B cell (primary cell): ENCODE measurements around the gene XRRA1. TPM values are rescaled to one million over a fixed set of nuclear protein-coding genes. Genes with fewer than 3 reads are reported as not detected.

Source experiments
- ATAC-seq: fragments of 200-7000 bp; cut with Tn5 transposase; one replicate; pipeline ENCODE4 v1.10.0; 2021; ENCODE audit warnings: low read depth, mild to moderate bottlenecking, moderate number of reproducible peaks, moderate library complexity
- CTCF ChIA-PET: fragments of 350-600 bp; sonication (Branson Sonifier 250); formaldehyde crosslinking; loops from one replicate; lab custom pipeline; 2021; ENCODE audit warnings: antibody characterized with exemption, inconsistent platforms; lab: Charles Lee
- POLR2A ChIA-PET: fragments of 350-600 bp; sonication (Branson Sonifier 250); formaldehyde crosslinking; loops from one replicate; lab custom pipeline; 2021; ENCODE audit warnings: antibody characterized with exemption; lab: Charles Lee
- DNase-seq: peaks from one replicate; pipeline ENCODE4 v3.0.0; 2013
- H2AFZ ChIP-seq: 2 replicates; pipeline ENCODE4 v1.6.1; 2012; ENCODE audit warnings: mild to moderate bottlenecking, low read depth, low read length; ENCODE audit not compliant: insufficient read depth, poor library complexity, severe bottlenecking
- H3K27ac ChIP-seq, 2 donors: 1 replicate in 1 of 2; 2 replicates in 1 of 2; pipeline ENCODE4 v1.5.1; 2012 to 2013; ENCODE audit warnings: low read length in 2 of 2, mild to moderate bottlenecking in 2 of 2, moderate library complexity in 1 of 2
- H3K27me3 ChIP-seq, 4 experiments: fragments of 200-600 bp in 1 of 4; sonication (generic) in 1 of 4; replicated peaks in 1 of 4; 1 replicate in 2 of 4; 2 replicates in 2 of 4; pipeline versions ENCODE4 v1.6.1 to v1.7.0; 2013 to 2016; ENCODE audit warnings: low read length in 3 of 4, mild to moderate bottlenecking in 2 of 4, mixed read lengths in 1 of 4, moderate library complexity in 1 of 4; ENCODE audit not compliant: insufficient read depth in 4 of 4, control insufficient read depth in 3 of 4; ENCODE audit errors: control extremely low read depth in 1 of 4
- H3K36me3 ChIP-seq, 2 experiments: replicated peaks in 1 of 2; 1 replicate in 1 of 2; 2 replicates in 1 of 2; pipeline versions ENCODE4 v1.6.1 to v1.7.1; 2013; ENCODE audit warnings: low read length in 1 of 2; ENCODE audit not compliant: insufficient read depth in 2 of 2, control insufficient read depth in 1 of 2; ENCODE audit errors: control extremely low read depth in 1 of 2, extremely low read depth in 1 of 2
- H3K4me1 ChIP-seq, 2 donors: fragments of 200-600 bp in 1 of 2; sonication (generic) in 1 of 2; 1 replicate in 1 of 2; 2 replicates in 1 of 2; pipeline versions ENCODE4 v1.5.1 to v1.6.1; 2013 to 2017; ENCODE audit warnings: low read length in 2 of 2; ENCODE audit not compliant: control insufficient read depth in 2 of 2, insufficient read depth in 2 of 2
- H3K4me2 ChIP-seq: replicated peaks from 2 replicates; pipeline ENCODE3; 2012; ENCODE audit warnings: mild to moderate bottlenecking, low read depth, low read length; ENCODE audit not compliant: poor library complexity, severe bottlenecking
- H3K4me3 ChIP-seq, 5 experiments: fragments of 200-600 bp in 1 of 5; sonication (generic) in 1 of 5; 1 replicate in 3 of 5; 2 replicates in 2 of 5; pipeline versions ENCODE4 v1.5.1 to v1.7.0; 2011 to 2016; ENCODE audit warnings: low read length in 4 of 5, mild to moderate bottlenecking in 4 of 5, low read depth in 2 of 5, control low read depth in 1 of 5, moderate library complexity in 1 of 5; ENCODE audit not compliant: insufficient read depth in 1 of 5; ENCODE audit errors: control extremely low read depth in 1 of 5, extremely low read depth in 1 of 5
- H3K79me2 ChIP-seq: fragments of 200-600 bp; sonication (generic); one replicate; pipeline ENCODE4 v1.6.0; 2016; ENCODE audit warnings: low read length; ENCODE audit not compliant: control insufficient read depth, insufficient read depth
- H3K9ac ChIP-seq: fragments of 200-600 bp; sonication (generic); 2 replicates; pipeline ENCODE4 v1.6.1; 2017; ENCODE audit warnings: mild to moderate bottlenecking, low read length, moderate library complexity
- H3K9me3 ChIP-seq, 3 donors: one replicate each; pipeline versions ENCODE4 v1.6.1 to v1.7.1; 2013; ENCODE audit warnings: low read length in 2 of 3; ENCODE audit not compliant: control insufficient read depth in 2 of 3, insufficient read depth in 1 of 3; ENCODE audit errors: control extremely low read depth in 1 of 3
- H4K20me1 ChIP-seq: 2 replicates; pipeline ENCODE4 v1.6.0; 2012; ENCODE audit warnings: mild to moderate bottlenecking, low read length; ENCODE audit not compliant: insufficient read depth, control insufficient read depth, poor library complexity, severe bottlenecking
- H3K27ac Mint-ChIP-seq: one replicate; pipeline ENCODE4 v1.8.0; 2021; ENCODE audit warnings: mixed read lengths
- H3K27me3 Mint-ChIP-seq: one replicate; pipeline ENCODE4 v1.8.0; 2021; ENCODE audit warnings: mixed read lengths
- H3K4me1 Mint-ChIP-seq: one replicate; pipeline ENCODE4 v1.8.0; 2021; ENCODE audit warnings: mixed read lengths
- H3K4me3 Mint-ChIP-seq: one replicate; pipeline ENCODE4 v1.8.0; 2021; ENCODE audit warnings: mixed read lengths
- H3K9me3 Mint-ChIP-seq: one replicate; pipeline ENCODE4 v1.8.0; 2022; ENCODE audit warnings: mixed read lengths; ENCODE audit not compliant: insufficient read depth
- CTCF ChIP-seq: fragments of 200-600 bp; IDR thresholded peaks from one replicate; pipeline ENCODE4 v1.8.0; 2022; ENCODE audit warnings: antibody characterized with exemption, mild to moderate bottlenecking
- EZH2 ChIP-seq: IDR thresholded peaks from 2 replicates; pipeline ENCODE4 v1.6.1; 2012; ENCODE audit warnings: borderline replicate concordance, low read depth, mild to moderate bottlenecking, moderate library complexity, low read length; ENCODE audit not compliant: insufficient read depth, poor library complexity, severe bottlenecking
- WGBS: methylation state at CpG from one replicate; pipeline ENCODE4 v1.1.5; 2013; ENCODE audit warnings: missing lambda C conversion rate; ENCODE audit not compliant: insufficient coverage; 5-methylcytosine and 5-hydroxymethylcytosine counted together
- intact Hi-C: fragments of 100-400 bp; cut with micrococcal nuclease; formaldehyde crosslinking; loops from one replicate; pipeline ENCODE4 v1.10.0; 2022
- polyA plus RNA-seq: library from polyadenylated mRNA; depleted of rRNA; stranded (reverse); fragments of >200 nt; gene quantifications from 2 replicates; pipeline ENCODE4 v1.2.3, GENCODE V29; 2012
- total RNA-seq, 2 donors: library from RNA; stranded (reverse); fragments of 120-200 nt in 1 of 2; gene quantifications; 1 replicate in 1 of 2; 2 replicates in 1 of 2; pipeline versions ENCODE4 v1.2.3 to v1.2.4, GENCODE V29; 2013 to 2022

The XRRA1 gene
- total and polyA plus RNA-seq, 2 donors (not counting 1 experiment from before 2014, with no cell fraction given), result 6.9 to 80.8 TPM

GRCh38 chr11:74981888-74982287 lies 33.0 kb upstream of the XRRA1 start:
- H3K9me3 Mint-ChIP-seq, result no peaks in the 10 kb centered on the region
- Histone ChIP-seq H2AFZ (no peak overlapping the region), H4K20me1 (no peaks in the 10 kb centered on the region), H3K9me3 (no peaks in the 10 kb centered on the region), H3K4me1 (no peaks in the 10 kb centered on the region), H3K36me3 (peaks cover 2 to 21% of the 10 kb centered on the region in 2 experiments), H3K27ac (no peak overlapping the region), H3K27me3 (no peaks in the 10 kb centered on the region), H3K9ac (no peak overlapping the region), H3K4me2 (no peak overlapping the region), H3K79me2 (no peaks in the 10 kb centered on the region), H3K4me3 (no peak overlapping the region)
- DNase-seq (no peak), ATAC-seq (no peak)
- ChIA-PET POLR2A (no interaction called here), CTCF (interaction anchor here (0.5 to 1.4 kb wide), 2 partner anchors 51 to 84 kb away, joined by 3 read pairs; no protein-coding TSS in a partner anchor)
- no peaks in the 10 kb centered on the region for H3K27me3 Mint-ChIP-seq
- peak overlapping the region; percentile 41 for H3K27ac Mint-ChIP-seq
- H3K4me1 Mint-ChIP-seq, result peaks cover 5% of the 10 kb centered on the region
- no peak overlapping the region for H3K4me3 Mint-ChIP-seq
- intact Hi-C loops, result no loop called here
- no peak for TF ChIP-seq CTCF
- WGBS, result no CpG with 5 or more reads among the region's 1 CpG

- no peaks in the 10 kb centered on the region for H4K20me1 ChIP-seq
- H3K4me1 Mint-ChIP-seq, result peaks cover 5% of the 10 kb centered on the region
- H3K4me2 ChIP-seq, result no peak overlapping the region
- ATAC-seq (no peak), DNase-seq (no peak)
- H3K27ac ChIP-seq, result no peak overlapping the region
- H2AFZ ChIP-seq, result no peak overlapping the region
- H3K9ac ChIP-seq, result no peak overlapping the region
- intact Hi-C loops, result no loop called here
- H3K9me3 ChIP-seq, result no peaks in the 10 kb centered on the region
- no peaks in the 10 kb centered on the region for H3K27me3 Mint-ChIP-seq
- peaks cover 2 to 31% of the 10 kb centered on the region in 2 experiments for H3K36me3 ChIP-seq
- no peak overlapping the region for H3K27ac Mint-ChIP-seq
- WGBS, result no CpG with 5 or more reads among the region's 2 CpGs
- H3K9me3 Mint-ChIP-seq, result no peaks in the 10 kb centered on the region
- no peak overlapping the region for H3K4me3 Mint-ChIP-seq
- TF ChIP-seq EZH2 (no peak), CTCF (no peak)
- ChIA-PET CTCF (interaction anchor here (1.4 kb wide), 1 partner anchor 50 kb away, joined by 3 read pairs; no protein-coding TSS in a partner anchor), POLR2A (no interaction called here)
- H3K4me3 ChIP-seq, result no peak overlapping the region
- H3K4me1 ChIP-seq, result no peaks in the 10 kb centered on the region
- no peaks in the 10 kb centered on the region for H3K27me3 ChIP-seq
- no peaks in the 10 kb centered on the region for H3K79me2 ChIP-seq
These were observed 31.7 kb upstream of the XRRA1 start for GRCh38 chr11:74980634-74981033.
